GM21619 (cell line): Measurements from ENCODE around the gene OPHN1.
"Not testable (repeated sequence)": the region's sequence is repeated elsewhere in the genome, so short reads cannot be mapped to it uniquely, and the experiment has no call there.

Source experiments
- ATAC-seq: cut with Tn5 transposase; IDR thresholded peaks from one replicate; pipeline ENCODE4 v1.9.1; 2021; ENCODE audit not compliant: unreplicated experiment

The OPHN1 gene

DNA sequence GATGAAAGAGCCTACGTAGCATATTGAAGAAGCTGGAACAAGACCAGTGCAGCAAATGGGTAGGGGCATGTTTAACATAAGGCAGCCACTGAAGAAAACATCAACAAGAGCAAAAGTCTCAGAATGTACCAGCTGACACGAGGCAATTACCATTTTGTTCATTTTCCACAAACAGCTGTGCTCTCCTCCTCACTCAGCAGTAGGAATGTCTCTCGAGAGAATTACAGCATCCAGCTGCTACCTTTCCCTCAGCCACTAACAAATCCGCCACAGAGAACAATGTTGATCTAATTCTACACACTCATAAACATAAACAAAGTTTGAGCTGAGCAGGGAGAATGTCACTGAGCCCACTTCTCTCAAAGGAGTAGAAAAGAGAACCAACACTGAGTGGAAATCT lies 68.0 kb downstream of the OPHN1 start:
- ATAC-seq, result no peak

DNA sequence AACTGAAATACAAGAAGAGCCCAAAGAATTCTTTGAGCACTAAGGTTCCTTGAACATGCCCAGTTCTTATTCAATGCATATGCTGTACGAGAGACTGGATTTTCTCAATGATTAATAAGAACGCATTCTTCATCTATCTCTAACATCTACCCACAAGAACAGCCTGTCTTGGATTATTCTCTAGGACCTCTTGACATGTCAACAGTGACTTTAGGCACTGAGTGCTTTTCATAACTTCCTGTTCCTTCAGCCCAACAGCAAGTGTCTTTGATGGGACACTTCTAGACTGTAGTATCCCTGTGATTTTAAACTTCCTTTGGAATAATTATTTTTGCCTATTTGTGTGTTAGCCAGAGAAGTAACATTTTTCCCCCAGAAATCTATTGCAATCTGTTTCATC lies 69.3 kb downstream of the OPHN1 start:
- ATAC-seq, result no peak

- ATAC-seq, result no peak
Measured at GRCh38 chrX:68358679-68359078, 74.6 kb downstream of the OPHN1 start.

DNA sequence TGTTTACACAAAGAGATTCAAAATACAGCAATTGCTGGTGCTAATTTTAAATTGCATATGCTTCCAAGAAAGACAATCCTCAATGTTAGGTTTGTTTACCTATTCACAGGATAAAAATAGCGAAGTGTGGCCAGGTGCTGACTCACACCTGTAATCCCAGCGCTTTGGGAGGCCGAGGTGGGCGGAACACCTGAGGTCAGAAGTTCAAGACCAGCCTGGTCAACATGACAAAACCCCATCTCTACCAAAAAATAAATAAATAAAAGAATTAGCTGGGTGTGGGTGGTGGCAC lies 77.7 kb downstream of the OPHN1 start:
- ATAC-seq, result no peak

DNA sequence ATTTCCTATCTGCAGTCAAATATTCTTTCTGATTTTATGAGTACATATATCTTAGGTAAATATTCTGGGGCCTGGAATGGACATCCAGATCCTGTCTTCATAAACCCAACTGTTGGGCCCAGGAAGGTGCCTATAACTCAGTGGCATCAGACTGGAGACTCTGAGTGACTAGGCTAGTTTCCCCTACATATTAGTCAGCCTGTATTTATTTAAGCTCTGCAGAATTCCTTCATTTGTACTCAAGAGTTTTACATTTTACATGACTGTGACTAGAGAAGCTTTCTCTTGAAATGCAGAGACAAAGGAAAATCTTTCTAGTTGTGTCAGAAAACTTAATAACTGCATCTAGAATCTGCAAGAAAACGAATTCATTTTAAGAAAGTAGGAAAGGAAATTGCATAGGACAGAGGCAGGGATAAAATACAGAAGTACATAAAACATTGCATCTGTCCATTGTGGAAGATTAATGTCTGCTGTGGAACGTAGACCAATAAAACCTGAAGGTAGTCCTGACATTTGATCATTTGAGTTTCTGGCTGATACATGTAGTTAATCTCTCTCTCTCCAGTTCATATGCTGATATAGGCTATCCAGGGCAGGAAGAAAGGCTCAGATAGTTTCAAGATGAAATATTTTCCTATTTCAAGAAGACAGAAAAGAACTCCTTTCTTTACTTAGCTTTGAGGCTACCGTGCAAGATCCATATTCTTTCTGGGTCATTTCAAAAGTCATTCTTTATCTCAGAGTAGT lies 78.2 kb downstream of the OPHN1 start:
- no peak for ATAC-seq

GRCh38 chrX:68345025-68345424 lies 88.3 kb downstream of the OPHN1 start:
- no peak for ATAC-seq

DNA sequence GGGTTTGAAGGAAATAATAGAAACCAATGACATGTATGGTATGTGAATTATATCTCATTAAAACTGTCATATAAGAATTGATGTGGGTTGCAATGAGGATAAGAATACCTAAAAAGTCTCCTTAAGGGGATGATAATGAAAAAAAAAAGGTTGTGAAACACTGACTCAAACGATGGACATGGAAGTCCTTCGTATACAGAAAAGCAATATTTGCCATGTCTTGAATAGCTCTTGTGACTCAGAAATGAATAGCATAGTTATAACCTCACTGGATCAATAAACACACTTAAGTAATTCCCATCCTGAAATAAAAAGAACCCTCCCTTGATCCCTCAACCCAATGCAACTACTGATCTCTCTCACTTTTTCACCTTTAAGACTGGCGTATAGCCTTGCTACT lies 89.7 kb downstream of the OPHN1 start:
- ATAC-seq, result no peak

GRCh38 chrX:68332201-68332731 lies 101.0 kb downstream of the OPHN1 start:
- no peak for ATAC-seq

DNA sequence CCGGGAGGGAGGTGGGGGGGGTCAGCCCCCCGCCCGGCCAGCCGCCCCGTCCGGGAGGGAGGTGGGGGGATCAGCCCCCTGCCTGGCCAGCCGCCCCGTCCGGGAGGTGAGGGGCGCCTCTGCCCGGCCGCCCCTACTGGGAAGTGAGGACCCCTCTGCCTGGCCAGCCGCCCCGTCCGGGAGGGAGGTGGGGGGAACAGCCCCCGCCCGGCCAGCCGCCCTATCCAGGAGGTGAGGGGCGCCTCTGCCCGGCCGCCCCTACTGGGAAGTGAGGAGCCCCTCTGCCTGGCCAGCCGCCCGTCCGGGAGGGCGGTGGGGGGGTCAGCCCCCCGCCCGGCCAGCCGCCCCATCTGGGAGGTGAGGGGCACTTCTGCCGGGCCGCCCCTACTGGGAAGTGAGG lies 106.5 kb downstream of the OPHN1 start:
- not testable (repeated sequence) for ATAC-seq

GRCh38 chrX:68307769-68308168 lies 125.5 kb downstream of the OPHN1 start:
- no peak for ATAC-seq

DNA sequence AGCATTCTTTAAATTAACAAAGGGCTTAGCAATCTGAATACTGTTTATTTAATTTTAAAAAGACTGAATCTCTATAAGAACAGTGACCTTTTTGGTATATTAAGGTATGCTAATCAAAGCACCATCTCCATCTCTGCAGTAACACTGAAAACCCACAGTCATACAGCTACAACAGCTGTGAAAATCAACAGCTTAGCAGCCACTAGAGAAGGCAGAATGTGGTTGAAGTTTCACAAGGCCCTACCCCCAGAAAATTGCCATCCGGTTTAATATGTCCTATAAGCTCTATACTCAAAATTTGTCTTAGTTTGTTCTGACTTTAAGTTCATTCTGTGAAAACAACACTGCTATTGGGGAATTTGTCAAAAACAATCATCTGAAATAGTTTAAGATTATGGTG lies 128.7 kb downstream of the OPHN1 start:
- ATAC-seq, result no peak

DNA sequence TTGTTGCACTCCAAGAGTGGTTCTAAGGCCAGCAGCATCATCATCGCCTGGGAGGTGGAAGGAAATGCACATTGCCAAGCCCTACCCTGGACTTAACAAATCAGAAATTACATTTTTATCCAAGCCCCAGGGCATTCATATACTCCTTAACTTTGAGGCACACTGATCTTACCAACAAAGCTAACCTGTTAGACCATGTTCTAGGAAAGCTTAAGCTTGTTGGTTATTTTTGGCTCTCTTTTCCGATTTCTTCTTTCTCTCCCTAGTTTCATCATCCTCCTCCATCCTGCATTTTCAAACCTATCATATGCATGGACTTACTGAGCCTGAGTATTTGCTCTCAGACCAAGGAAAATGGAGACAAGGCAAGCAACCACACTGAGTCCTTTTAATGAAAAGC lies 133.4 kb downstream of the OPHN1 start:
- no peak for ATAC-seq

GRCh38 chrX:68292471-68292870 lies 140.8 kb downstream of the OPHN1 start:
- ATAC-seq, result no peak

GRCh38 chrX:68288127-68288526 lies 145.2 kb downstream of the OPHN1 start:
- no peak for ATAC-seq

- no peak for ATAC-seq
Measured at GRCh38 chrX:68287419-68287818, 145.9 kb downstream of the OPHN1 start.

- no peak for ATAC-seq
Measured at GRCh38 chrX:68286980-68287379, 146.3 kb downstream of the OPHN1 start.

DNA sequence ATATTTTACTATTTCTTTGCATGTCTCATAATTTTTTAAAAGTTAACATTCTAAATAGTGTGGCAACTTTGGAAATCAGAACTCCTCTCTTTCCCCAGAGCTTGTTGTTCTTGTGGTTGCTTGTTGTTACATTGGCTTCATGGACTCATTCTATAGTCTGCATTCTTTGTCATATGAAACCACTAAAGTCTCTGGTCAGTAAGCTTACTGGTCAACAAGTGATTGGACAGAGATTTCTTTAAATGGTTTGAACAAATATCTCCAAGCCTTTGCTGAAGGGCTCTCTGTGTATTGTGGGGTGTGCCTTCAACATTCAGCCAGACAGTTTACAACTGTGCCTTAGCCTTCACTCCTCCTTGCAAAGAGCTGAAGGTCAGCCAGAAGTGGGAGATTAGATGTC lies 147.2 kb downstream of the OPHN1 start:
- ATAC-seq, result no peak

DNA sequence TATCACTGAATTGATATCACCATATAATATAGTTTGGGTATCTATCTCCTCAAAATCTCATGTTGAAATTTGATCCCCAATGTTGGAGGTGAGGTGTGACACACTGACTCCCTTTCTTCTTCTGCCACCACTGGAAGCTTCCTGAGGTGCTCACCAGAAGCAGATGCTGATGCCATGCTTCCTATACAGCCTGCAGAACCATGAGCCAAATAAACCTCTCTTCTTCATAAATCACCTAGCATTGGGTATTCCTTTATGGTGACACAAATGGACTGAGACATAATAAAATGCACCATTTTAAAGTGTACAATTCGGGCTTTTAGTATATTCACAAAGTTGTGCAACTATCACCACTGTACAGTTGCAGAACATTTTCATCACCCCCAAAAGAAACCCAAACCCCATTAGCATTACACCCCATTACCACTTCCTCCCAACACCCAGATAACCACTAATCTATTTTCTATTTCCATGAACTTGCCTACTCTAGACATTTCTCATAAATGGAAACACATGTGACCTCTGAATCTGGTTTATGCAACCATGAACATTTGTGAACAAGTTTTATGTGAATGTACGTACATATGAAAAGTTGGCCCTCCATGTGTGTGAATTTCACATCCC lies 148.9 kb downstream of the OPHN1 start:
- no peak for ATAC-seq

DNA sequence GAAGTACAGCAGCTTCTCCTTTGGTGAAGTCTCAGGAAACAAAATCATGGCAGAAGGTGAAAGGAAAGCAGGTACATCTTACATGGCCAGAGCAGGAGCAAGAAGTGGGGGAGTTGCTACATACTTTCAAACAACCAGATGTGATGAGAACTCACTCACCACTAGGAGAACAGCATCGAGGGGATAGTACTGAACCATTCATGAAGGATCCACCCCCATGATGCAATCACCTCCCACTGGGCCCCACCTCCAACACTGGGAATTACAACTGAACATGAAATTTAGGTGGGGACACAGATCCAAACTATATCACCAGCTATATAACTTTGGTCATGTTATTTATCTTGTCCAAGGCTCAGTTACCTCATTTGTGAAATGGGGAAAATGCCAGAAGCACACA lies 159.4 kb downstream of the OPHN1 start:
- ATAC-seq, result no peak

DNA sequence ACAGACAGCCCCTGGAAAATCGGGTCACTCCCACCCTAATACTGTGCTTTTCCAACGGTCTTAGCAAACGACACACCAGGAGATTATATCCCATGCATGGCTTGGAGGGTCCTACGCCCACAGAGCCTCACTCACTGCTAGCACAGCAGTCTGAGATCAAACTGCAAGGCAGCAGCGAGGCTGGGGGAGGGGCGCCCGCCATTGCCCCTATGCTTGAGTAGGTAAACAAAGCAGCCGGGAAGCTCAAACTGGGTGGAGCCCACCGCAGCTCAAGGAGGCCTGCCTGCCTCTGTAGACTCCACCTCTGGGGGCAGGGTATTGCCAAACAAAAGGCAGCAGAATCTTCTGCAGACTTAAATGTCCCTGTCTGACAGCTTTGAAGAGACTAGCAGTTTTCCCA lies 168.5 kb downstream of the OPHN1 start:
- not testable (repeated sequence) for ATAC-seq

GRCh38 chrX:68261060-68261672 lies 172.1 kb downstream of the OPHN1 start:
- ATAC-seq, result no peak

GRCh38 chrX:68256990-68257389 lies 176.3 kb downstream of the OPHN1 start:
- no peak for ATAC-seq
